Measurements from ENCODE around the gene YPEL5.

DNA sequence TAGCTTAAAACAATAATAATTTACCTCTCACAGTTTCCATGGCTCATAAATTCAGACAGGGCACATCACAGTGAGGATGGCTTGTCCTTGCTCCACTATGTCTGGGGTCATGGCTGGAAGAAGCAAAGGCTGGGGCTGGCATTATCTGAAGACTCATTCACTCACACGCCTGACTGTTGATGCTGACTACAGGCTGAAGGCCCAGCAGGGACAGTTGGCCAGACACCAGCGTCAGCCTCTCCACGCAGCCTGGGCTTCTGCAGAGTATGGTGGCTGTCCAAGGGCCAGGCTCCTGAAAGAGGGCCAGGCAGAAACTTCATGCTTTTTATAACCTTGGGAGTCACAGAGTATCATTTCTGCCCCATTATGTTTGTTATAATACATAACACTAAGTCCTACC lies 33.4 kb downstream of the YPEL5 start:
- TF ChIP-seq, protein P1, sequence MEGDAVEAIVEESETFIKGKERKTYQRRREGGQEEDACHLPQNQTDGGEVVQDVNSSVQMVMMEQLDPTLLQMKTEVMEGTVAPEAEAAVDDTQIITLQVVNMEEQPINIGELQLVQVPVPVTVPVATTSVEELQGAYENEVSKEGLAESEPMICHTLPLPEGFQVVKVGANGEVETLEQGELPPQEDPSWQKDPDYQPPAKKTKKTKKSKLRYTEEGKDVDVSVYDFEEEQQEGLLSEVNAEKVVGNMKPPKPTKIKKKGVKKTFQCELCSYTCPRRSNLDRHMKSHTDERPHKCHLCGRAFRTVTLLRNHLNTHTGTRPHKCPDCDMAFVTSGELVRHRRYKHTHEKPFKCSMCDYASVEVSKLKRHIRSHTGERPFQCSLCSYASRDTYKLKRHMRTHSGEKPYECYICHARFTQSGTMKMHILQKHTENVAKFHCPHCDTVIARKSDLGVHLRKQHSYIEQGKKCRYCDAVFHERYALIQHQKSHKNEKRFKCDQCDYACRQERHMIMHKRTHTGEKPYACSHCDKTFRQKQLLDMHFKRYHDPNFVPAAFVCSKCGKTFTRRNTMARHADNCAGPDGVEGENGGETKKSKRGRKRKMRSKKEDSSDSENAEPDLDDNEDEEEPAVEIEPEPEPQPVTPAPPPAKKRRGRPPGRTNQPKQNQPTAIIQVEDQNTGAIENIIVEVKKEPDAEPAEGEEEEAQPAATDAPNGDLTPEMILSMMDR (IDR thresholded peaks at IDR 0.05; ENCODE audit: poor library complexity), result no peak
- TF ChIP-seq EZH2phosphoT487 (IDR thresholded peaks at IDR 0.05; ENCODE audit: low read depth, severe bottlenecking, unreplicated experiment), result no peak
- no peak for TF ChIP-seq EZH2 (IDR thresholded peaks at IDR 0.05; ENCODE audit: borderline replicate concordance)

Measured in hepatocyte (in vitro differentiated cells).